Suppressor macrophage treated with lipopolysaccharide for 4 hours (primary cell): ENCODE data around the gene ZRANB1.

ENCODE experiments used
- DNase-seq: peaks from one replicate; pipeline ENCODE4 v3.0.0-alpha.2; 2020

ZRANB1 gene

GRCh38 chr10:125023862-125024496, 82.1 kb downstream of the ZRANB1 start:
- DNase-seq = no peak

GRCh38 chr10:125024497-125025234, 82.7 kb downstream of the ZRANB1 start:
- DNase-seq = no peak

- no peak for DNase-seq
Observed at GRCh38 chr10:125025341-125025740, 83.4 kb downstream of the ZRANB1 start.

GRCh38 chr10:125026036-125026931, 84.4 kb downstream of the ZRANB1 start:
- no peak for DNase-seq

- DNase-seq = no peak
Observed at GRCh38 chr10:125026974-125027735, 85.2 kb downstream of the ZRANB1 start.

GRCh38 chr10:125027871-125028869, 86.2 kb downstream of the ZRANB1 start:
- no peak for DNase-seq

- no peak for DNase-seq
Observed at GRCh38 chr10:125029584-125030242, 87.8 kb downstream of the ZRANB1 start.

GRCh38 chr10:125030567-125031197, 88.8 kb downstream of the ZRANB1 start:
- no peak for DNase-seq

GRCh38 chr10:125032474-125033020, 90.6 kb downstream of the ZRANB1 start:
- DNase-seq = no peak

- DNase-seq = no peak
Observed at GRCh38 chr10:125033146-125033924, 91.4 kb downstream of the ZRANB1 start.

GRCh38 chr10:125034675-125035074, 92.8 kb downstream of the ZRANB1 start:
- DNase-seq = no peak

- DNase-seq = no peak
Observed at GRCh38 chr10:125035136-125035535, 93.2 kb downstream of the ZRANB1 start.

GRCh38 chr10:125035588-125036295, 93.8 kb downstream of the ZRANB1 start:
- no peak for DNase-seq

GRCh38 chr10:125037145-125037877, 95.4 kb downstream of the ZRANB1 start:
- DNase-seq = no peak
